GM21825 (cell line): ENCODE data around the gene DUSP7.

Experiments used
- ATAC-seq: cut with Tn5 transposase; IDR thresholded peaks from one replicate; pipeline ENCODE4 v1.9.1; 2021; ENCODE audit warnings: mild to moderate bottlenecking, moderate library complexity; ENCODE audit not compliant: unreplicated experiment

DUSP7 gene

DNA sequence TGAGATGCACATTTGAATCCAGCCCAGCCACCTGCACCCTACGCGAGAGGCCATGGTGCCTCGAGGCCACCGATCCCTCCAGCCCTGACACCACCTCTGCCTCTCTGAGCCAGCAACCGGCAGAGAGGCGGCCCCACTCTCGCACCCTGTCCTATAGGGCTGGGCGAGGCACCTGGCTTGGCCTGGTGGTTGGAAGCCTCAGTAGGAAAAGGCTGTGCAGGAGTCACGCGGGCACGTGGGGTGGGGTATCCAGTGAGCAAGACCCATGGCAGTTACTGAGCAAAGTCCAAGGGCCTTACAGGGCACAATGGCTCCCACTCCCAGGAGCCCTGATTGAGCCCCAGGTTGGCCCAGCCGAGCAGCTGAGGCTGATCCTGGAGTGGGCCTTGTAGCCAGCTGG is 12.4 kb upstream of the DUSP7 start:
- ATAC-seq, result no peak

GRCh38 chr3:52068055-52068571 is 11.7 kb upstream of the DUSP7 start:
- no peak for ATAC-seq

GRCh38 chr3:52067526-52067925 is 11.2 kb upstream of the DUSP7 start:
- no peak for ATAC-seq

DNA sequence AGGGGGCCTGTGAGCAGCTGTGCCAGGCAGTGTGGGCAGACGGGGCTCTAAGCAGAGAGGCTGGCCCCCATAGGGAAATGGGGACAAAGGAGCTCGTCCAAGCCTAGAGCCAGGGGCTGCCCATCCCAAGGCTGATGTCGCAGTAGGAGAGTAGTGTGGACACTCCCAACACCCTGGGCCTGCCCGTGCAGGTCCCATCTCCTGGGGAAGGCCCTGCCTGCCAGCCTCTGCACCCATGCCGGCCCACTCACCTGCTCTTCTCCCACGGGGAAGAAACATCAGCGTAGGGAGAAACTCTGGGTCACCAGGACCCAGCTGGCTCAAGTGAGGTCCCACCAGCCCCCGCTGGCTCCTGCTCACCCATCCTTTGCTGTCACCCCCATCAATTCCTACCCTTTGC is 10.7 kb upstream of the DUSP7 start:
- ATAC-seq, result no peak

GRCh38 chr3:52065264-52065756 is 8.9 kb upstream of the DUSP7 start:
- no peak for ATAC-seq

GRCh38 chr3:52064561-52064960 is 8.2 kb upstream of the DUSP7 start:
- no peak for ATAC-seq

DNA sequence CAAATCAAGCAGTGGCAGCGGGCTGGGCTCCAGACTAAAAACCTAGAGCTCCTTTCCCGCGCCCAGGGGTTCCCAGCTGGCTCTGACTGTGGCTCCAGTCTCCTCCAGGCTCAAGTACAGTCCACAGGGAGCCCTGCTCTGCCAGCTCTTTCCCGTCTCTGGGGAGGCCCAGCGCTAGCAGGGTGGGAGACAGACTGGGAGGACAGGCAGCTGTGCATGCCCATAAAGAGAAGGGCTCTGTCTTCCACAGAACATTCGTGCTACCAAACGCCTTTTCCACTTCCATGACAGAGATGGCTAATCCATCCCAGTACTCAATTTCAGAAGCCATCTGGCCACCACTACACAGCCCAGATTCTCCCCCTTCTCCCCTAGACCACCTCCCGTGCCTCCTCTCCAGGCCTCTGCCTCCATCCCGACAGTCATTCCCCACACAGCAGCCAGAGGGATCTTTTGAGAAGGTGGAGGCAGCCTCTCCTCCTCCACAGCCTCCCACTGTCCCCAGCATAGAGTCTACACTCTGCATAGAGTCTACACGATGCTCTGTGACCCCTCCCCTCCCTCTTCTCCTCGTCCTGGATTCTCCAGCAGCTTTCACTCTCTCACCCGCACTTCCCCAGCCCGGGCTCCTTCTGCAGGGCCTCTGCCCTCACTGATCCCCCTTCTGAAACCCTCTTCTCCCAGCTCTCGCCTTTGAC is 6.8 kb upstream of the DUSP7 start:
- ATAC-seq, result no peak

DNA sequence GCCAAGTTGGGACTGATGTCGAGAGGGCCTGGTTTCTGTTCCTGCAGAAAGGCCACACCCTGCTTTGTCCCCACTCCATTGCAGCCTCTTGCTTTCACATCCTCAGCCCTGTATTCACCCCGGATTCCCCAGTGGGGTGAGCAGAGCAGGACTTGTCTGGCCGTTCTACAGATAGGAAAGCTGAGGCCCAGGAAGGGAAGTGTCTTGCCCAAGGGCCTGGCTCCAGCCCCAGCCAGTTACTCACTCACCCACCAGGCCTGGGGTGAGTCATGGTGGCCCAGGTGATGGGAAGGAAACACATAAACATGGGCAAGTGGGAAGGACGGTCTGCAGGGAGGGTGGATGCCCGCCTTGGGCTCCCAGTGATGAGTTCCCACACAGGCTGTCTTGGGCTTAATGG is 6.1 kb upstream of the DUSP7 start:
- ATAC-seq, result no peak

DNA sequence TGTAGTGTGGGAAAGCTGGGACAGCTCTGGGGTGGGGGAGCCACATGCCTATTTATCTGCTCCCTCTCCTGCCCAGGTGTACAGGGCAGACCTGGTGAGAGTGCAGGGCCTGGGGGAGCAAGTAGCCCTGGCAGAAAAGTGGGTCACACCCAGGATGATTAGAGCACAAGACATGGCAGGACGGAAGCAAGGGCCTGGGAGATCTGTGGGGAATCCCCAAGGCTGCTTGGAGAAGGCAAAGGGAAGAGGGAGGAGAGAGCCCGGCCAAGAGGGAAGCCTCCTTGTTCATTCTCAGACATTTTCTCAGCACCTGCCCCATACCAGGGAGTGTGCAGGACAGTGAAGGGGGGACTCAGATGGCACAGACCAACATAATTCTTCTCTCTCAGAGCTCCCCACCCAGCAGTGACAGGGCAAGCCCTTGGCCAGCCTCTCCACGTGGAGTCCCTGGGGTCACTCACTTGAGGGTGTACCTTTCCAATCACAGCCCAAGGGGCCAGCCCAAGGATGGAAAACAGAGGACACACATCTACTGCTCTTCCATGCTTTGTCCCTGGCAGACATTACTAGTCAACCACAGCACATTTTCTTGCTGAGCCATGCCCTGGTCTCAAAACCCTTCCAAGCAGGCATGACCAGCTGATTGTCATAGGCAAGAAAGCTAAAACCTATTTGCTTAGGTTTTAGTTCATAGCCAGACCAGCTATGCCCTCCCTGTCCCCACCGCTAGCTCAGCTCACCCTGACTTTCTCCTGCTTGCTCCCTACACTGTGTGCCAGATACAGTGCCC is 4.9 kb upstream of the DUSP7 start:
- no peak for ATAC-seq

GRCh38 chr3:52059781-52060180 is 3.4 kb upstream of the DUSP7 start:
- ATAC-seq, result no peak

GRCh38 chr3:52057812-52058495 is 1.6 kb upstream of the DUSP7 start:
- ATAC-seq, result no peak

DNA sequence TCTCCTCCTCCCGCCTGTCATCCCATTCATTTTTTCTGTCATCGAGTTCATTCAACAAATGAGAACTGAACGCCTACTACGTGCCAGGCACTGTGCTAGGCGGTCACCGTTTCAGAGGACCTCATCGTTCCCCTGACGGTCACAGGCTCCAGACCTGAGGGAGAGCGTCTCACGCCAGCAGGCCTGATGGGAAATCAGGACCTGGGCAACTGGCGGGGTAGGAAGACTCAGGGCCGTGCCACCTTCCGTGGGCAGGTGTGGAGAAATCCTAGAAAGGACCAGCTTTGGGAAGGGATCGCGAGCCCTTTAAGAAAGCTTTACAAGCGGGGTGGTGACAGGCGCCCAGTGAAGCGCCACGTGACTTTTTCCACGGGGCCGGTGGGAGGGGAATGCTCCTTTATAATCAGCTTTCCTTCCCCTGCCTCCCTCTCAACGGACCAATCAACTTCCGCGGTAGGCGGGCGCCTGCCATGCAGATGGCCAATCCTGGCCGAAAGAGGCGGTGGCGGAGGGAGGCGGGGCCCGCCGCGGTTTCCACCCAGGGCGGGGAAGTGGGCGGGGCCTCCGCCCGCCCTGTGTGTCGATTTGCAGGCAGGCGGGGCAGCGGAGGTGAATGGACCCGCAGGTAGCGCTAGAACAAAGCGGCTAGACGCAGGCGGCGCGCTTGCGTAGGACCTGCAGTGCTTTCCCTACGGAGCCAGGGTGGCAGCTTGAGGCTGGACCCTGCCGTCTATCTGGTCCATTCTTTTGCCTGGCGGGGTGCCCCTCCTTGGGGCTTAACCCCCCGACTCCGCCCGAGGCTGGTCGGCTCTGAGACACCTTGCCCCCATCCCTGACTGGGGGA is 819 bp upstream of the DUSP7 start:
- ATAC-seq, result peak; percentile 63

DNA sequence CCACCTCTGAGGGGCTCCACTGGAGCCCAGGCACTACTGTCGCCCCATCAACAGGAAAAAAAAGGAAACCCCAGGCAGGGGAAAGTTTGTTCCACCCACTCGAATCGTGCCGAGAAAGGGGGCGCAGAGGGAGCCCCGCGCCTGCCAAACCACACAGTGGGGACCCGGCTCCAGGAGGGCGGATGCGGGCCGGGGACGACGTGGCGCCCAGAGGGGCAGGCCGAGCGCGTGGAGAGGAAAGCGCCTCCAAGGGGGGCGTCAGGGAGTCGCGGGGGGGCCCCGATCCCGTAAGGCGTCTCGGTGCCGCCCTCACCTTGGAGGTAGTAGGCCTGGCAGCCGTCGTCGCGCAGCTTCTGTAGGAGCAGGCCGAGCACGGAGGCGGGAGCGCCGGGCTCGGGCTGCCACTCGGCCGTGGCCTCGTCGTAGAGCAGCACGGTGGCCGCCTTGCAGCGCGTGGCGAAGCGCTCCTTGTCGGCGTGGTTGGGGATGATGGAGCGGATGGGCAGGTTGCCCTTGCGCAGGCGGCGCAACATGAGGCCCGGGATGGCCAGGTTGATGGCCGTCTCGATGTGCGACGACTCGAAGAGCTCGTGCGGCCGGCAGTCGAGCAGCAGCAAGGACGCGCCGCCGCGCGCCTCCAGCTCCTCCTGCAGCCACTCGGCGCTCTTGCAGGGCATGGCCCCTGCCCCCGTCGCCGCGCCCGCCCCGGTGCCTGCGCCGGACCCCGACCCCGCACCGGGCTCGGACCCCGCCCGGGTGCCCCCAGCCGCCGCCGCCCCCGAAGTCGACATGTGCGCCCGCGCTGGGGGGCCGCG is 627 bp downstream of the DUSP7 start:
- no peak for ATAC-seq

DNA sequence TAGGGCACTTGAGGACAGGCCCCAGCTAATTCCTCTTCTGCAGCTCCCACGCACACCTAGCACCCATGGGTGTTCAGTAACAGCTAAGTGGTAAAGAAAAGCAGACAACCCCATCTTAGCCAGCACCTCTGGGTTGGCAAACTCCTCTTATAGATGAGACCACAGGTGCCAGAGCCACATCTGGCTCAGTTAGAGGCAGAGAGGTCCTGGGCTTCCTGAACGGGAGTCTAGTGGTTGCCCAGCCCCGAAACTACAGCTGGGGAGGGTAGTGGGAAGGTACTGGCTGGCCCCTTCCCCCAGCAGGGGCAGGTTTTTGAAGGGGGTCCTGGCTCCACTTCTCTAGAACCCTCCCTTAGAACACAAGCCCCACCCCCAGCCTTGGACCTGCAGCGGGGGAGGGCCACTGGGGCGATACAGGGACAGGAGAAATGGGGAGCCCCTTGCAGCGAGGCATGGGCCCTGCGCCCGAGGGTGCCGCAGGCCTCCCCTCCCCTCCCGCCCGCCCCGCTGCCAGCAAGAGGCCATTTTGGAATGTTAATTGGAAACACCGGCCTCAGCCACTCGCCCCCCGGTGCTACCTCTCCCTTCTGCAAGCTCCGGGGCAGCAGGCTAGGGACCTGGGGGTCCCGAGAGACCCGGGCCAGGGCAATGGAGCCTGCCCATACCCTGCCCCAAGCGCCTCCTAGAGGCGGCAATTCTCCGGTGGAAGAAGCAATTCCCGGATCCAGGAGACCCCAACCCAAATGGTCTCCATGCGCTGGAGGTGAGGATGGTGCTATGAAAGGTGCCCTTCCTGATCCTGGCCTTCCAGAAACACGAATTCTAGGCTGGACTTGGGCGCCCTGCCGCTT is 1.5 kb downstream of the DUSP7 start:
- no peak for ATAC-seq

GRCh38 chr3:52053307-52054304 is 2.8 kb downstream of the DUSP7 start:
- no peak for ATAC-seq

- ATAC-seq, result no peak
Observed at GRCh38 chr3:52052831-52053306, 3.5 kb downstream of the DUSP7 start.

GRCh38 chr3:52051444-52051843 is 4.9 kb downstream of the DUSP7 start:
- ATAC-seq, result no peak

DNA sequence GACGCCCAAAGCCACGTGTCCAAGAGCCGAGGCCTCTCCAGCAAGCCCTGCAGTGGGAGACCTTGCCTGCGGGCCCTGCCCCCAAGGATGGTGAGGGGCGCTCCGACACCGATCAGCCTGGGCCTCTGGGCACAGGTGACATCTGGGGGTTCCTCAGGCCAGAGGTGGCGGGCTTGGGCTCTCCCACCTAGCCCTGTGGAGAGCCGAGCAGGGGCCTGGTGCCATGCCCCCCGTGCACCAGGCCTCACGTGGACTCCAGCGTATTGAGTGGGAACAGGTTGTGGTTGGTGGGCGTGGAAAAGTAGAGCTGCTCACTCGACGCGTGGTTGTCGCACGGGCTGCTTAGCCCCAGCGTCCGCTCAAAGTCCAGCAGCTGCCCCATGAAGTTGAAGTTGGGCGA is 5.8 kb downstream of the DUSP7 start:
- ATAC-seq, result no peak
